Vagina (tissue), 2 donors: ENCODE measurements around the gene SHISA6. TPM values are rescaled to one million over a fixed set of nuclear protein-coding genes. Genes with fewer than 3 reads are reported as not detected.

Experiments used
- DNase-seq, 2 donors: peaks; one replicate each; pipeline ENCODE4 v3.0.0-alpha.2; 2017; ENCODE audit errors: extremely low spot score in 2 of 2
- H3K27ac ChIP-seq: fragments of 200-600 bp; sonication (generic); one replicate; pipeline ENCODE4 v1.5.1; 2019
- H3K27me3 ChIP-seq: fragments of 200-600 bp; sonication (generic); one replicate; pipeline ENCODE4 v1.5.1; 2019
- H3K36me3 ChIP-seq, 2 donors: fragments of 200-600 bp; sonication (generic); one replicate each; pipeline ENCODE4 v1.5.1; 2017 to 2019
- H3K4me1 ChIP-seq: fragments of 200-600 bp; sonication (generic); one replicate; pipeline ENCODE4 v1.5.1; 2019
- H3K4me3 ChIP-seq, 2 donors: fragments of 200-600 bp; sonication (generic); 1 replicate in 1 of 2; 2 replicates in 1 of 2; pipeline ENCODE4 v1.5.1; 2016 to 2019
- H3K9me3 ChIP-seq: fragments of 200-600 bp; sonication (generic); one replicate; pipeline ENCODE4 v1.5.1; 2019
- CTCF ChIP-seq, 3 experiments: fragments of 450-650 bp in 2 of 3; fragments of 200-600 bp in 1 of 3; sonication (generic) in 1 of 3; IDR thresholded peaks; one replicate each; pipeline ENCODE4 v1.5.1; 2017 to 2019; ENCODE audit warnings: antibody characterized with exemption in 3 of 3, mild to moderate bottlenecking in 2 of 3, moderate library complexity in 2 of 3
- POLR2A ChIP-seq, 2 donors: fragments of 450-650 bp; IDR thresholded peaks; one replicate each; pipeline ENCODE4 v1.6.1; 2017; ENCODE audit warnings: antibody characterized with exemption in 2 of 2, mild to moderate bottlenecking in 2 of 2, moderate library complexity in 2 of 2
- POLR2AphosphoS5 ChIP-seq, 2 donors: sonication (generic); formaldehyde crosslinking; IDR thresholded peaks; one replicate each; pipeline ENCODE4 v1.9.0; 2017; ENCODE audit warnings: antibody characterized with exemption in 2 of 2, mild to moderate bottlenecking in 2 of 2, low read depth in 1 of 2; ENCODE audit not compliant: insufficient read depth in 1 of 2
- intact Hi-C: fragments of 100-400 bp; cut with DNase I; formaldehyde crosslinking; loops from one replicate; pipeline ENCODE4 v1.15.1; 2023
- total RNA-seq: library from RNA; depleted of rRNA; stranded (reverse); fragments of >200 nt; gene quantifications from one replicate; pipeline ENCODE4 v1.2.3, GENCODE V29; 2016

Gene SHISA6
- 1.5 TPM for total RNA-seq

- Histone ChIP-seq H3K27ac (peak within 1 kb of the TSS; percentile 36), H3K4me1 (peaks cover 6% of the 10 kb centered on the region), H3K4me3 (peak within 1 kb of the TSS; percentile 36 to 66), H3K27me3 (no peaks in the 10 kb centered on the region), H3K9me3 (no peaks in the 10 kb centered on the region), H3K36me3 (no peaks in the 10 kb centered on the region)
- DNase-seq: no peak
- TF ChIP-seq CTCF (IDR thresholded peaks at IDR 0.05) (no peak), POLR2A (IDR thresholded peaks at IDR 0.05) (no peak), POLR2AphosphoS5 (IDR thresholded peaks at IDR 0.05; ENCODE audit: insufficient read depth in 1 of 2, low read depth in 1 of 2) (no peak)
- intact Hi-C loops: no loop called here
Measured at GRCh38 chr17:11240841-11241610, at the start of gene SHISA6. Gene SHISA6 (plus strand): TSS chr17:11241213.

- intact Hi-C loops: no loop called here
- H3K36me3 ChIP-seq: no peaks in the 10 kb centered on the region
Measured at GRCh38 chr17:11195801-11196200, 45.2 kb upstream of the SHISA6 start.

GRCh38 chr17:11204991-11205390 lies 36.0 kb upstream of the SHISA6 start:
- H3K27me3 ChIP-seq: no peaks in the 10 kb centered on the region
- H3K9me3 ChIP-seq: no peaks in the 10 kb centered on the region
- intact Hi-C loops: no loop called here
- H3K36me3 ChIP-seq: no peaks in the 10 kb centered on the region
- TF ChIP-seq POLR2A (IDR thresholded peaks at IDR 0.05) (no peak), POLR2AphosphoS5 (IDR thresholded peaks at IDR 0.05; ENCODE audit: insufficient read depth in 1 of 2, low read depth in 1 of 2) (no peak), CTCF (IDR thresholded peaks at IDR 0.05) (no peak)
- no peak for DNase-seq
- H3K4me1 ChIP-seq: no peaks in the 10 kb centered on the region
- H3K27ac ChIP-seq: no peak overlapping the region
- no peak overlapping the region for H3K4me3 ChIP-seq

More at GRCh38 chr17:11195801-11196200, 45.2 kb upstream of the SHISA6 start:
- Histone ChIP-seq H3K4me1 (no peaks in the 10 kb centered on the region), H3K9me3 (no peaks in the 10 kb centered on the region), H3K27me3 (no peaks in the 10 kb centered on the region), H3K4me3 (no peak overlapping the region), H3K27ac (no peak overlapping the region)
- TF ChIP-seq CTCF (IDR thresholded peaks at IDR 0.05) (no peak), POLR2AphosphoS5 (IDR thresholded peaks at IDR 0.05; ENCODE audit: insufficient read depth in 1 of 2, low read depth in 1 of 2) (no peak), POLR2A (IDR thresholded peaks at IDR 0.05) (no peak)
- no peak for DNase-seq

DNA sequence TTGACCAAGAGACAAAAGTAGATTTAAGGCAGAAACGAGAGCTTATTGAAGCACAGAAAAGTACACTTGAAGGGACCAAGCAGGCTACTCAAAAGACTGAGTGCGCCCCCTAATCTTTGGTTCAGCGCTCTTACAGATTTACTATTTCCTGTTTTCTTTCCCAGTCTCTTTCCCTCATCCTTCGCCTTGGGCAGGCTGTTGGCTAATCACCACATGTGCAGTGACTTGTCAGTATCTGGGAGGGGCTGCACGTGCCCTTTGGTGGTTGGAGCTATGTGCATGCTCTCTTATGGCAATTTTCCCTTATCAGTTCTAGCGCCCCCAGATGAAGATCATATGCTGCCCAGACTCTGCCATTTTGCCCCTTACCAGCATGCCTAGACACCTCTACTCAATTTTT lies 35.4 kb upstream of the SHISA6 start:
- no peaks in the 10 kb centered on the region for H3K4me1 ChIP-seq
- no peak overlapping the region for H3K4me3 ChIP-seq
- H3K9me3 ChIP-seq: no peaks in the 10 kb centered on the region
- TF ChIP-seq POLR2AphosphoS5 (IDR thresholded peaks at IDR 0.05; ENCODE audit: insufficient read depth in 1 of 2, low read depth in 1 of 2) (no peak), CTCF (IDR thresholded peaks at IDR 0.05) (no peak), POLR2A (IDR thresholded peaks at IDR 0.05) (no peak)
- no peak overlapping the region for H3K27ac ChIP-seq
- intact Hi-C loops: no loop called here
- no peaks in the 10 kb centered on the region for H3K27me3 ChIP-seq
- H3K36me3 ChIP-seq: no peaks in the 10 kb centered on the region
- DNase-seq: no peak

DNA sequence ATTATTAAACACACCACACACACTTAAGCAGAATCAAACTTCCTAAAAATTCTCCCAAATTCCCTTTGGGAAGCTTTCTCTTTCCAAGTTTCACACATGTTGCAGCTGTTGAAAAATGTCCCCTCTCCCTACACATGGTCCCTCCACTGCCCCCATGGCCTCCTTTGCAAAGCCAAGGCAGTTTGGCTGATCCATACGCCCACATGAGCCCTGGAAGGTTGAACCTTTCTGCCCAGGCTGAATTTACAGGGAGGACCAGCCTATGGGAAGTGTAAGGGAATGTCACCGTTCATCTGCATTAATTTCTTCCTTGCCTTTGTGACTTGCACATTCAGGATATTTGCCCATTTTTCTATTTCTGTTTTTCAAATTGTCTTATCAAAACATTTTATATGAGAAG lies 31.1 kb upstream of the SHISA6 start:
- Histone ChIP-seq H3K36me3 (no peaks in the 10 kb centered on the region), H3K27me3 (no peaks in the 10 kb centered on the region), H3K4me3 (no peak overlapping the region), H3K4me1 (no peaks in the 10 kb centered on the region), H3K27ac (no peak overlapping the region), H3K9me3 (no peaks in the 10 kb centered on the region)
- peak in 1 of 2 donors; percentile 75 for DNase-seq
- intact Hi-C loops: loop anchor here (5.0 kb wide), 1 partner anchor 988 kb away; no protein-coding TSS in a partner anchor
- TF ChIP-seq CTCF (IDR thresholded peaks at IDR 0.05): no peak
- TF ChIP-seq POLR2AphosphoS5 (IDR thresholded peaks at IDR 0.05; ENCODE audit: insufficient read depth in 1 of 2, low read depth in 1 of 2): no peak
- no peak for TF ChIP-seq POLR2A (IDR thresholded peaks at IDR 0.05)
